B cell (primary cell): ENCODE data around the gene ATP12A. TPM values are rescaled to one million over a fixed set of nuclear protein-coding genes. Genes with fewer than 3 reads are reported as not detected.
A peak's percentile ranks its signal among the peaks of the same experiment; 100 is the strongest.

Experiments
- ATAC-seq: fragments of 200-7000 bp; cut with Tn5 transposase; one replicate; pipeline ENCODE4 v1.10.0; 2021; ENCODE audit warnings: low read depth, mild to moderate bottlenecking, moderate number of reproducible peaks, moderate library complexity
- CTCF ChIA-PET: fragments of 350-600 bp; sonication (Branson Sonifier 250); formaldehyde crosslinking; loops from one replicate; lab custom pipeline; 2021; ENCODE audit warnings: antibody characterized with exemption, inconsistent platforms; lab: Charles Lee
- POLR2A ChIA-PET: fragments of 350-600 bp; sonication (Branson Sonifier 250); formaldehyde crosslinking; loops from one replicate; lab custom pipeline; 2021; ENCODE audit warnings: antibody characterized with exemption; lab: Charles Lee
- DNase-seq: peaks from one replicate; pipeline ENCODE4 v3.0.0; 2013
- H2AFZ ChIP-seq: 2 replicates; pipeline ENCODE4 v1.6.1; 2012; ENCODE audit warnings: mild to moderate bottlenecking, low read depth, low read length; ENCODE audit not compliant: insufficient read depth, poor library complexity, severe bottlenecking
- H3K27ac ChIP-seq, 2 donors: 1 replicate in 1 of 2; 2 replicates in 1 of 2; pipeline ENCODE4 v1.5.1; 2012 to 2013; ENCODE audit warnings: low read length in 2 of 2, mild to moderate bottlenecking in 2 of 2, moderate library complexity in 1 of 2
- H3K27me3 ChIP-seq, 4 experiments: fragments of 200-600 bp in 1 of 4; sonication (generic) in 1 of 4; replicated peaks in 1 of 4; 1 replicate in 2 of 4; 2 replicates in 2 of 4; pipeline versions ENCODE4 v1.6.1 to v1.7.0; 2013 to 2016; ENCODE audit warnings: low read length in 3 of 4, mild to moderate bottlenecking in 2 of 4, mixed read lengths in 1 of 4, moderate library complexity in 1 of 4; ENCODE audit not compliant: insufficient read depth in 4 of 4, control insufficient read depth in 3 of 4; ENCODE audit errors: control extremely low read depth in 1 of 4
- H3K36me3 ChIP-seq, 2 experiments: replicated peaks in 1 of 2; 1 replicate in 1 of 2; 2 replicates in 1 of 2; pipeline versions ENCODE4 v1.6.1 to v1.7.1; 2013; ENCODE audit warnings: low read length in 1 of 2; ENCODE audit not compliant: insufficient read depth in 2 of 2, control insufficient read depth in 1 of 2; ENCODE audit errors: control extremely low read depth in 1 of 2, extremely low read depth in 1 of 2
- H3K4me1 ChIP-seq, 2 donors: fragments of 200-600 bp in 1 of 2; sonication (generic) in 1 of 2; 1 replicate in 1 of 2; 2 replicates in 1 of 2; pipeline versions ENCODE4 v1.5.1 to v1.6.1; 2013 to 2017; ENCODE audit warnings: low read length in 2 of 2; ENCODE audit not compliant: control insufficient read depth in 2 of 2, insufficient read depth in 2 of 2
- H3K4me2 ChIP-seq: replicated peaks from 2 replicates; pipeline ENCODE3; 2012; ENCODE audit warnings: mild to moderate bottlenecking, low read depth, low read length; ENCODE audit not compliant: poor library complexity, severe bottlenecking
- H3K4me3 ChIP-seq, 5 experiments: fragments of 200-600 bp in 1 of 5; sonication (generic) in 1 of 5; 1 replicate in 3 of 5; 2 replicates in 2 of 5; pipeline versions ENCODE4 v1.5.1 to v1.7.0; 2011 to 2016; ENCODE audit warnings: low read length in 4 of 5, mild to moderate bottlenecking in 4 of 5, low read depth in 2 of 5, control low read depth in 1 of 5, moderate library complexity in 1 of 5; ENCODE audit not compliant: insufficient read depth in 1 of 5; ENCODE audit errors: control extremely low read depth in 1 of 5, extremely low read depth in 1 of 5
- H3K79me2 ChIP-seq: fragments of 200-600 bp; sonication (generic); one replicate; pipeline ENCODE4 v1.6.0; 2016; ENCODE audit warnings: low read length; ENCODE audit not compliant: control insufficient read depth, insufficient read depth
- H3K9ac ChIP-seq: fragments of 200-600 bp; sonication (generic); 2 replicates; pipeline ENCODE4 v1.6.1; 2017; ENCODE audit warnings: mild to moderate bottlenecking, low read length, moderate library complexity
- H3K9me3 ChIP-seq, 3 donors: one replicate each; pipeline versions ENCODE4 v1.6.1 to v1.7.1; 2013; ENCODE audit warnings: low read length in 2 of 3; ENCODE audit not compliant: control insufficient read depth in 2 of 3, insufficient read depth in 1 of 3; ENCODE audit errors: control extremely low read depth in 1 of 3
- H4K20me1 ChIP-seq: 2 replicates; pipeline ENCODE4 v1.6.0; 2012; ENCODE audit warnings: mild to moderate bottlenecking, low read length; ENCODE audit not compliant: insufficient read depth, control insufficient read depth, poor library complexity, severe bottlenecking
- H3K27ac Mint-ChIP-seq: one replicate; pipeline ENCODE4 v1.8.0; 2021; ENCODE audit warnings: mixed read lengths
- H3K27me3 Mint-ChIP-seq: one replicate; pipeline ENCODE4 v1.8.0; 2021; ENCODE audit warnings: mixed read lengths
- H3K4me1 Mint-ChIP-seq: one replicate; pipeline ENCODE4 v1.8.0; 2021; ENCODE audit warnings: mixed read lengths
- H3K4me3 Mint-ChIP-seq: one replicate; pipeline ENCODE4 v1.8.0; 2021; ENCODE audit warnings: mixed read lengths
- H3K9me3 Mint-ChIP-seq: one replicate; pipeline ENCODE4 v1.8.0; 2022; ENCODE audit warnings: mixed read lengths; ENCODE audit not compliant: insufficient read depth
- CTCF ChIP-seq: fragments of 200-600 bp; IDR thresholded peaks from one replicate; pipeline ENCODE4 v1.8.0; 2022; ENCODE audit warnings: antibody characterized with exemption, mild to moderate bottlenecking
- EZH2 ChIP-seq: IDR thresholded peaks from 2 replicates; pipeline ENCODE4 v1.6.1; 2012; ENCODE audit warnings: borderline replicate concordance, low read depth, mild to moderate bottlenecking, moderate library complexity, low read length; ENCODE audit not compliant: insufficient read depth, poor library complexity, severe bottlenecking
- WGBS: methylation state at CpG from one replicate; pipeline ENCODE4 v1.1.5; 2013; ENCODE audit warnings: missing lambda C conversion rate; ENCODE audit not compliant: insufficient coverage; 5-methylcytosine and 5-hydroxymethylcytosine counted together
- intact Hi-C: fragments of 100-400 bp; cut with micrococcal nuclease; formaldehyde crosslinking; loops from one replicate; pipeline ENCODE4 v1.10.0; 2022
- polyA minus RNA-seq: library from RNA; depleted of rRNA, polyadenylated mRNA; stranded (reverse); fragments of >200 nt; gene quantifications from 2 replicates; pipeline ENCODE4 v1.2.3, GENCODE V29; 2012
- polyA plus RNA-seq: library from polyadenylated mRNA; depleted of rRNA; stranded (reverse); fragments of >200 nt; gene quantifications from 2 replicates; pipeline ENCODE4 v1.2.3, GENCODE V29; 2012
- total RNA-seq, 2 donors: library from RNA; stranded (reverse); fragments of 120-200 nt in 1 of 2; gene quantifications; 1 replicate in 1 of 2; 2 replicates in 1 of 2; pipeline versions ENCODE4 v1.2.3 to v1.2.4, GENCODE V29; 2013 to 2022

ATP12A gene
- total RNA-seq (not detected in 2 replicates), polyA plus RNA-seq (not detected in 2 replicates), polyA minus RNA-seq (not detected in 2 replicates)
- total RNA-seq (2013) = not detected

- no peaks in the 10 kb centered on the region for H4K20me1 ChIP-seq
- peak within 1 kb of the TSS; percentile 69 for H2AFZ ChIP-seq
- intact Hi-C loops = no loop called here
- DNase-seq (peak; percentile 39), ATAC-seq (peak; percentile 12)
- Mint-ChIP-seq H3K27ac (no peak within 1 kb of the TSS), H3K4me1 (peaks cover 19% of the 10 kb centered on the region), H3K4me3 (peak within 1 kb of the TSS; percentile 48), H3K27me3 (peaks cover 28% of the 10 kb centered on the region), H3K9me3 (no peaks in the 10 kb centered on the region)
- H3K27ac ChIP-seq = no peak within 1 kb of the TSS
- H3K9me3 ChIP-seq = no peaks in the 10 kb centered on the region
- ChIA-PET POLR2A (no interaction called here), CTCF (interaction anchor here (0.9 kb wide), 1 partner anchor 35 kb away, joined by 3 read pairs; no protein-coding TSS in a partner anchor)
- peaks cover 0 to 41% (median 15%) of the 10 kb centered on the region in 4 experiments for H3K27me3 ChIP-seq
- H3K4me3 ChIP-seq = peak within 1 kb of the TSS in 3 of 5 experiments; percentile 35 to 50 (median 48)
- peak; percentile 8 for TF ChIP-seq CTCF
- TF ChIP-seq EZH2 = peak; percentile 44
- H3K36me3 ChIP-seq = no peaks in the 10 kb centered on the region
- peak within 1 kb of the TSS; percentile 51 for H3K9ac ChIP-seq
- peak within 1 kb of the TSS; percentile 83 for H3K4me2 ChIP-seq
- no peaks in the 10 kb centered on the region for H3K79me2 ChIP-seq
- H3K4me1 ChIP-seq = peaks cover 21 to 23% of the 10 kb centered on the region in 2 donors
- under 1% methylated on average over 75 of the region's 75 CpGs for WGBS
These were observed at the start of gene ATP12A for GRCh38 chr13:24680258-24680920. Gene ATP12A, plus strand, starts transcription at chr13:24680408. Its CDS starts 336 bp downstream, at chr13:24680744.
